Stomach (tissue), 4 donors: ENCODE results near the gene BASP1.
A peak's percentile ranks its signal among the peaks of the same experiment; 100 is the strongest.

Experiments
- POLR2A ChIP-seq, 4 donors: fragments of 450-650 bp; IDR thresholded peaks; one replicate each; pipeline ENCODE4 v1.6.1; 2016; ENCODE audit warnings: antibody characterized with exemption in 4 of 4, control low read depth in 2 of 4, mild to moderate bottlenecking in 1 of 4, moderate library complexity in 1 of 4
- POLR2AphosphoS5 ChIP-seq, 3 donors: sonication (generic); formaldehyde crosslinking; IDR thresholded peaks; one replicate each; pipeline ENCODE4 v1.6.1; 2016; ENCODE audit warnings: antibody characterized with exemption in 3 of 3
- TF ChIP-seq, protein P1 (sequence below), 7 experiments: fragments of 450-650 bp in 4 of 7; fragments of 200-600 bp in 3 of 7; sonication (generic) in 3 of 7; IDR thresholded peaks; one replicate each; pipeline ENCODE4 v1.5.1; 2016 to 2019; ENCODE audit warnings: antibody characterized with exemption in 7 of 7, control low read depth in 2 of 7, mild to moderate bottlenecking in 1 of 7

DNA sequence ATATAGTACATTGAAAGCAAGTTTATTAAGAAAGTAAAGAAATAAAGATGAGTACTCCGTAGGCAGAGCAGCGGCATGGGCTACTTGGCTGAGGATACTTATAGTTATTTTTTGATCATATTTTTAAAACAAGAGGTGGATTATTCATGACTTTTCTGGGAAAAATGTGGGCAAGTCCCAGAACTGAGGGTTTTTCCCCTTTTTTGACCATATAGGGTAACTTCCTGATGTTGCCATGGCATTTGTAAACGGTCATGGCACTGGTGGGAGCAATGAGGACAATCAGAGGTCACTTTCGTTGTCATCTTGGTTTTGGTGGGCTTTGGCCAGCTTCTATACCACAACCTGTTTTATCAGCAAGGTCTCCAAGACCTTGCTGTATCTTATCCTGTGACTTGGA, 5.2 kb upstream of the BASP1 start:
- TF ChIP-seq, protein P1, sequence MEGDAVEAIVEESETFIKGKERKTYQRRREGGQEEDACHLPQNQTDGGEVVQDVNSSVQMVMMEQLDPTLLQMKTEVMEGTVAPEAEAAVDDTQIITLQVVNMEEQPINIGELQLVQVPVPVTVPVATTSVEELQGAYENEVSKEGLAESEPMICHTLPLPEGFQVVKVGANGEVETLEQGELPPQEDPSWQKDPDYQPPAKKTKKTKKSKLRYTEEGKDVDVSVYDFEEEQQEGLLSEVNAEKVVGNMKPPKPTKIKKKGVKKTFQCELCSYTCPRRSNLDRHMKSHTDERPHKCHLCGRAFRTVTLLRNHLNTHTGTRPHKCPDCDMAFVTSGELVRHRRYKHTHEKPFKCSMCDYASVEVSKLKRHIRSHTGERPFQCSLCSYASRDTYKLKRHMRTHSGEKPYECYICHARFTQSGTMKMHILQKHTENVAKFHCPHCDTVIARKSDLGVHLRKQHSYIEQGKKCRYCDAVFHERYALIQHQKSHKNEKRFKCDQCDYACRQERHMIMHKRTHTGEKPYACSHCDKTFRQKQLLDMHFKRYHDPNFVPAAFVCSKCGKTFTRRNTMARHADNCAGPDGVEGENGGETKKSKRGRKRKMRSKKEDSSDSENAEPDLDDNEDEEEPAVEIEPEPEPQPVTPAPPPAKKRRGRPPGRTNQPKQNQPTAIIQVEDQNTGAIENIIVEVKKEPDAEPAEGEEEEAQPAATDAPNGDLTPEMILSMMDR (IDR thresholded peaks at IDR 0.05) = no peak
- TF ChIP-seq POLR2A (IDR thresholded peaks at IDR 0.05) = no peak
- TF ChIP-seq POLR2AphosphoS5 (IDR thresholded peaks at IDR 0.05) = peak in 1 of 3 donors; percentile 22
